ENCODE results near the gene APOBR.
"Not testable (repeated sequence)": the region's sequence is repeated elsewhere in the genome, so short reads cannot be mapped to it uniquely, and the experiment has no call there.

APOBR gene, protein sequence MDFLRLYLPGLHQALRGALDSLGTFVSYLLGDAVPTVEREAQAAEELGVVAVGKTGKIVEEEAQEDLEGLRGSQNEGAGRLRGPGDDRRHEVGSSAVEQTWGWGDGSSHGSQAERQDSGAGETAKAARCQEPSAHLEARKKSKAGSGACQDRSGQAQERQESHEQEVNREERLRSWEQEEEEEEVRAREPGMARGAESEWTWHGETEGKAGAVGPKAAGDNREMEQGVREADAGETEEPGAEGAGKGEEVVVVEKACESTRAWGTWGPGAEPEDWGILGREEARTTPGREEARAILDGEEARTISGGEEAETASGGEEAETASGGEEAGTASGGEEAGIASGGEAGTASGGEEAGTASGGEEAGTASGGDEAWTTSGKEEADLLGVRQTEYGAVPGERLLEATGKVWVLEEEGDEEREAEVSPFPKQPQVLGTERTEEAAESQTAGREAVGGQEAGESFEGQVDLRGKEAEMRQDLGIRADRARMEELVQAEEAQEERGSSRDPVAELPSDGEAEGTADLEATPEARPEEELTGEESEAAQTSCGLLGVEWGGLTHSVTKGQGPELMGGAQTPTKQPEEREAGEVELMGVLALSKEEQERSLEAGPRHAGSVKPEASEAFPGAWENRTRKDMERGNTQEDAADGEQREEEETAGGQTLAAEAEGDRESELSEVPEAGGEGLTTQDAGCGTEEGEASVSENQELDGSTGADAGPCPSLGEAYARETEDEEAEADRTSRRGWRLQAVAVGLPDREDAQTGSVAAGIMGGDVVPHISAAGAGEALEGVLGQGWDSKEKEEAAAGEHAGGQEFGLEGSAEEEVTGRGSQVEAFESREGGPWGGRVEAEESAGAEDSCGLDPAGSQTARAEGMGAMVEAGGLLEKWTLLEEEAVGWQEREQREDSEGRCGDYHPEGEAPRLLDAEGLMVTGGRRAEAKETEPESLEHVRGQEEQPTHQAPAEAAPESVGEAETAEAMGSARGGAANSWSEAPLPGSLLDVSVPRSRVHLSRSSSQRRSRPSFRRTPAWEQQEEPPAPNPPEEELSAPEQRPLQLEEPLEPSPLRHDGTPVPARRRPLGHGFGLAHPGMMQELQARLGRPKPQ

DNA sequence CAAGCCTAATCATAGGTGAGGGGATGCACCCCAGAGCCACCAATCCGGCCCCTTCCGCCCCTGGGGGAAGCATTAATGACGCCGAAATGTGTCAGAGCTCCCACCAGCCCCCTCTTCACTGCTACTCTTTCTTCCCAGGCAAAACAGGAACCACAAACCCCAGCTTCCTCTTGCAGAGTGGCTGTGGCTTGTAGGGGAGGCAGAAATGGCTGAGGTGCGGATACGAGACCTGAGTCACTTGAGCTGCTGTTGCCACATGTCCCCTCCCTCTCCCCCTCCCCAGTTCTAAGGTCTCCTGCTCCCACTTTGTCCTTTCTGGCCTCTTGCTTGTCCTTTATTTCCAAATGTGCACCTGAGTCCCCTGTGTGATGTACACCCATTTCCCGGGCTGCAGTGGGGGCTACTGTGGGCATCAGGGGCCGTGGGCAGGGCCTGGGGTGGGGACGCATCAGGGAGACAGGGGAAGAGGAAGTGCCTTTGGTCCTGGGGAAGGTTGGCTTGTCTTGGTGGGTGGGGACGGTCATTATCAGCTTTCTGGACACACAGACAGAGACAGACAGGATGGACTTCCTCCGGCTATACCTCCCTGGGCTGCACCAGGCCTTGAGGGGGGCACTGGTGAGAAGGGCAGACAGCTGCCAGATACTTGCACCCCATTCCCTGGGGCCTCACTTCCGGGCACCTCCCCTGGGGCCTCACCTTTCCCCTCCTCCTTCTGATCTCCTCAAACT is at the start of gene APOBR:
Gene APOBR (plus strand): TSS at position 523 of the 731 bp plus-strand sequence. CDS start 39 bp downstream, at position 562.
- peak within 1 kb of the TSS; percentile 34 for H3K4me3 ChIP-seq (ENCODE audit: low read depth, low read length)
- TF ChIP-seq, protein P1, sequence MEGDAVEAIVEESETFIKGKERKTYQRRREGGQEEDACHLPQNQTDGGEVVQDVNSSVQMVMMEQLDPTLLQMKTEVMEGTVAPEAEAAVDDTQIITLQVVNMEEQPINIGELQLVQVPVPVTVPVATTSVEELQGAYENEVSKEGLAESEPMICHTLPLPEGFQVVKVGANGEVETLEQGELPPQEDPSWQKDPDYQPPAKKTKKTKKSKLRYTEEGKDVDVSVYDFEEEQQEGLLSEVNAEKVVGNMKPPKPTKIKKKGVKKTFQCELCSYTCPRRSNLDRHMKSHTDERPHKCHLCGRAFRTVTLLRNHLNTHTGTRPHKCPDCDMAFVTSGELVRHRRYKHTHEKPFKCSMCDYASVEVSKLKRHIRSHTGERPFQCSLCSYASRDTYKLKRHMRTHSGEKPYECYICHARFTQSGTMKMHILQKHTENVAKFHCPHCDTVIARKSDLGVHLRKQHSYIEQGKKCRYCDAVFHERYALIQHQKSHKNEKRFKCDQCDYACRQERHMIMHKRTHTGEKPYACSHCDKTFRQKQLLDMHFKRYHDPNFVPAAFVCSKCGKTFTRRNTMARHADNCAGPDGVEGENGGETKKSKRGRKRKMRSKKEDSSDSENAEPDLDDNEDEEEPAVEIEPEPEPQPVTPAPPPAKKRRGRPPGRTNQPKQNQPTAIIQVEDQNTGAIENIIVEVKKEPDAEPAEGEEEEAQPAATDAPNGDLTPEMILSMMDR (IDR thresholded peaks at IDR 0.05; ENCODE audit: low read depth, low read length, missing control alignments), result no peak
- peak; percentile 83 for DNase-seq (ENCODE audit: low read depth)

DNA sequence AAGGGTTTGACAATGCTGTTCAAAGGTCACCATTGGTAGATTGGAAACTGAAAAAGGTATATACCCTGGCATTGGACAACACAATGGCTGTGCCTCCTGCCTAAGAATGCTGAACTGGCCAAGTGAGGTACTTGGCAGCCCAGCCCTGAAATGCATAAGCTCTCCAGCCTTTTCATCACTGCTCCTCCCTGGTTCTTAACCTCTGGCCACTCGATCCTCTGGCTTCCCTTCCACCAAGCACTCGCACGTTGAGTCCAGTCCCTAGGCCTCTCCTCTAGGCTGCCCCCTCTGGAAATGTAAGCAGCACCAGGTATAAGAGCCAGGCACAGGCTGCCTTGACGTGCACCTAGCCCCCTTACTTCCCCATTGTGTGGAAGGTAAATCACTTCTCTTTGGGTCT is 48.1 kb upstream of the APOBR start:
- not testable (repeated sequence) for DNase-seq (ENCODE audit: low read depth); H3K4me3 ChIP-seq (ENCODE audit: low read depth, low read length)

DNA sequence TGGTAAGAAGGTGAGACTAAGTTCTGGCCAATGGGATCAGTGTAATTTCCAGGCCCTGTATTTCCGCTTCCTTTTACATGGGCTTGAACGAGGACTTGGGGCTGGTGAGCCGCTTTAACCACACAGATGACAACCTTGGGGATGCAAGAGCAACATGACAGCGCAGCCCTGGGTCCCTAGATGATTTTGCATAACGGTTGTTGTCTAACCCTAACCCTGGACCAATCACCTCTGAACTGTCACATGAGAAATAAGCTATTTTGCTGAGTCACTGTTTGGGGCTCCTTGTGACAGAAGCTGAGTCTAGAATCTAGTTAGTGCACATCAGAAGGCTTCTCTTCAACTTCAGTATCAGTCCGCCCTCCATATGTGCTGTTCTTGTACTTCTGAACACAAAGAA is 47.4 kb upstream of the APOBR start:
- not testable (repeated sequence) for H3K4me3 ChIP-seq (ENCODE audit: low read depth, low read length); DNase-seq (ENCODE audit: low read depth)

DNA sequence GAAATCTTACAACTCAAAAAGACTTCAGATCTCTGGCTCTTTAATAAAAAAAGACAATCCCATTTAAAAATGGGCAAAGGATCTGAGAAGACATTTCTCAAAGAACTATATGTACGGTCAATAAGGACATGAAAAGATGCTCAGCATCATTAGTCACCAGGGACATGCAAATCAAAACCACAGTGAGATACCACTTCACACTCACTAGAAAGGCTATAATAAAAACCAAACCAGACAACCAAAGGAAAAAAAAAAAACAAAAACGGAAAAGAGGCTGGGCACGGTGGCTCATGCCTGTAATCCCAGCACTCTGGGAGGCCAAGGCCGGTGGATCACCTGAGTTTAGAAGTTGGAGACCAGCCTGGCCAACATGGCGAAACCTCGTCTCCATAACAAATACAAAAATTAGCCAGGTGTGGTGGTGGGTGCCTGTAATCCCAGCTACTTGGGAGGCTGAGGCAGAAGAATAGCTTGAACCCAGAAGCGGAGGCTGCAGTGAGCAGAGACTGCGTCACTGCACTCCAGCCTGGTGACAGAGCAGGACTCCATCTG is 20.7 kb upstream of the APOBR start:
- no peak overlapping the region for H3K4me3 ChIP-seq (ENCODE audit: low read depth, low read length)
- TF ChIP-seq, protein P1 (IDR thresholded peaks at IDR 0.05; ENCODE audit: low read depth, low read length, missing control alignments), result no peak
- no peak for DNase-seq (ENCODE audit: low read depth)

DNA sequence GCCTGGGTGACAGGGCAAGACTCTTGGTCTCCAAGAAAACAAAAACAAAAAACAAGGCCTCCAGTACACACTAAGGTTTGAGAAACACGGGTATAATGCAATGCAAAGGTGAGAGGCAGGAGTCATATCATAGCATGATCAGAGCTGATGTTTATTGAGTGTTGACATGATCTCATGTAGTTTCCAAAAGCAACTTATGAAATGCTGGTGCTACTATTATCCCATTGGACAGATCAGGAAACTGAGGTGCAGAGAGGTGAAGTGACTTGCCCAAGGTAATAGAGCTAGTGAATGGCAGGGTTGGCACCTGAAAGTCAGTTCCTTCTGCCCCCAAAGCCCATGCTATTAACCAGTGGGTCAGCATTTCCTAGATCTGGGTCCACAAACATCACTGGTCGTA is 19.2 kb upstream of the APOBR start:
- TF ChIP-seq, protein P1 (IDR thresholded peaks at IDR 0.05; ENCODE audit: low read depth, low read length, missing control alignments), result no peak
- DNase-seq (ENCODE audit: low read depth), result no peak
- no peak overlapping the region for H3K4me3 ChIP-seq (ENCODE audit: low read depth, low read length)

DNA sequence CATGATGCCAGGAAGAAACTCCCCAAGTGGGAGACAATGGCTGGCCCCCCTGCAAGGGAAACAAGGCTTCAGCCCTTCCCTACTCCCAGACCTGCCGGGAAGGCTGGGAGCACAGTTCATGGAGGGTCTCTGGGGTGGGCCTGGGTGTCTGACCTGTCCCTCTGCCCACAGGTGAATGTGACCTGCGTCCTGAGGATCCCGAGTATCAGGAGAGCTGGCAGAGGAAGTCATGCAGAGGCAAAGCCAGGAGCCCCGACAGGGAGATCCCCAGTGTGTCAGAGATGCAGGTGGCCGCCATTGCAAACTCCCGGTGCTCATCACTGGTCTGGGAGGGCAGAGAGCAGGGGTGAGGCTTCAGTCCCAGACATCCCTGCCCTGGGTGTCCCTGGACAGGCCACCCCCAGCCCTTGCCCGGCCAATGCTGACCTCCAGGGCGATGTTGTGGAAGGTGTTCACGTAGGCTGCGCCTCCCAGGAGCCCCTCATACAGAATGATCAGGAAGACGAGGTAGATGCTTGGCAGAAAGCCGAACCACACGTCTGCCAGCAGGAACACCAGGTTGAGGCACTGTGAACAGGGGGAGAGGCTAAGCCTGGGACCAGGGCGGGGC is 17.0 kb upstream of the APOBR start:
- DNase-seq (ENCODE audit: low read depth), result no peak
- H3K4me3 ChIP-seq (ENCODE audit: low read depth, low read length), result no peak overlapping the region
- TF ChIP-seq, protein P1 (IDR thresholded peaks at IDR 0.05; ENCODE audit: low read depth, low read length, missing control alignments), result no peak

DNA sequence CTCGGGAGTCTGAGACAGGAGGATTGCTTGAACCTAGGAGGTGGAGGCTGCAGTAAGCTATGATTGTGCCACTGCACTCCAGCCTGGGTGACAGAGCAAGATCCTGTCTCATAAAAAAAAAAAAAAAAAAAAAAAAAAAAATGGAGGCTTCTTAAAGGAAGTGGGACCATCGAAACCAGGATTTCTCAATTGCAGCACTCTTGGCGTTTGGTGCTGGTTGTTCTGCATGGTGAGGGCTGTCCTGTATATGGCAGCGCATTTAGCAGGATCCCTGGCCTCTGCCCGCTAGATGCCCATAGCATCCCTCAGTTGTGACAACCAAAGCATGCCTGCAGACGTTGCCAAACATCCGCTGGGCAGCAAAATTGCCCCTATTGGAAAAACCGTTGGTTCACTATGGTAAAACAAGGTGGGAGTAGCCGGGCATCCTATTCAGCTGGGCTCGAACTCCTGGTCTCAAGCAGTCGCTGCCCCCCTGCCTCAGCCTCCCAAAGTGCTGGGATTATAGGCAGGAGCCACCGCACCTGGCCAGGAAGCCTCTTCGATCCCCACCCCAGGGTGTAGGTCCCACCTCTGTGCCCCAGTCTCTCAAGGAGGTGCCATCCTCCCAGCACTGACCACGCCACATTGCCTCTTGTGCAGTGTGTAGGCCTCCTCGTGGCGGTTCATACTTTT is 15.8 kb upstream of the APOBR start:
- H3K4me3 ChIP-seq (ENCODE audit: low read depth, low read length), result no peak overlapping the region
- no peak for DNase-seq (ENCODE audit: low read depth)
- TF ChIP-seq, protein P1 (IDR thresholded peaks at IDR 0.05; ENCODE audit: low read depth, low read length, missing control alignments), result no peak

Data from GM12864 (cell line).